NCI-H2196 treated with DMSO at 0.1 percent for 48 hours (cell line): Measurements from ENCODE around the gene MASP1.
A peak's percentile ranks its signal among the peaks of the same experiment; 100 is the strongest.
"Not testable (repeated sequence)": the region's sequence is repeated elsewhere in the genome, so short reads cannot be mapped to it uniquely, and the experiment has no call there.

Experiments
- DNase-seq: peaks from one replicate; lab custom pipeline; 2025; ENCODE audit not compliant: unreplicated experiment; lab: John Stamatoyannopoulos, UW

MASP1 gene

DNA sequence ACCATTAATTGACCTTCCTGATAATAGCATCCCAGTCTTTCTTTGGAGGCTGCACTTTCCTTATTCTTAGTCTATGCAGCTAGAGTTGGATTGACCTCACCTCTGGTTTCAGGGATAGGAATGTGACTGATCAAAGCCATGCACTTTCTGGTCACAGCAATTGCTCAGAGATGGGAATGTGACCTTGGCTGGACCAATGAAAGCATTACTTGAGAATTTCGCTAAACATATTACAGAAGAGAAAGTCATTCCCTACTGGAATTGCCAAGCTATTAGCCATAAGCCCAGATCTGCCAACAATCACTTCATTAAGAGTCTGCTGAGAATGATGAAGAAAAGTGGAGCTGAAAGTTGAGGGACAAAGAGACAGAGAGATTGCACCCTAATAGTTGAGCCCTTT lies 61.5 kb downstream of the MASP1 start:
- DNase-seq: no peak

DNA sequence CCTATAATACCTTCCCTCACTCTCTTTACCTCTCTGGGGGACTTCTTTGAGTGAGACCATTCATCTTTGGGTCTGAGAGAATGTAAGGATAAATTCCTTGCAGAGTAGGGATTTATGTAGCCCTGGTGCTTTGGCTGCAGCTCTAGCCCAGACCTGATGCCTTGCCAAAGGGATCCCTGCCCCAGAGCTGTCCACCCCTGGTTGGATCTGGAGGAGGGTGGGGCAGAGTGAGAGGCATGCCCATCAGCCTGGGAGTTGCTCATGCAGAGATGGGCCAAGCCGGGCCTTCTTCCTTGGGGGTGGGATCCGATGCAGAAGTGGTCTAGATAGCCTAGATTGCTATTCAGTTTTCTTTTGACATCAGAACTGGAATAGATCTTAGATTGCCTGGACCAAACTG lies 62.8 kb downstream of the MASP1 start:
- no peak for DNase-seq

GRCh38 chr3:187227658-187228258 lies 63.8 kb downstream of the MASP1 start:
- DNase-seq: no peak

- DNase-seq: peak; percentile 54
Measured at GRCh38 chr3:187223799-187224198, 67.7 kb downstream of the MASP1 start.

DNA sequence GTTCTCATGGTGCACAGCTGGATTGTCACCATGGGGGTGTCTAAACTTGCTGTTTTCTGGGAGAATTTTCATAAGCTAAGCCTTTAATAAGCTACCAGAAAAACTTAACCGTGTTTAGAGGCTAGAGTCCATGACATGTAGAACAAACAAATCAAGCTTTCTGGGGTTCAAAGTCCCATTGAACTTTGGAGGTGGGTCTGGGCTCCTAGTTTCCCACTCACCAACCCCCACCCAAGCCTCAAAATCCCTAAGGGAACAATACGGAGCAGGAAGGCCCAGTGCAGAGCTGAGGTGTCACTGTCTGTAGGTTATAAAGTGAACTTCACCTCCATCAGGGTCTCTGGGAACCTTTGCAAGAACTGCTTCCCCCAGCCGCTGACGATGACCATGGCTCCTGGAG lies 68.7 kb downstream of the MASP1 start:
- no peak for DNase-seq

DNA sequence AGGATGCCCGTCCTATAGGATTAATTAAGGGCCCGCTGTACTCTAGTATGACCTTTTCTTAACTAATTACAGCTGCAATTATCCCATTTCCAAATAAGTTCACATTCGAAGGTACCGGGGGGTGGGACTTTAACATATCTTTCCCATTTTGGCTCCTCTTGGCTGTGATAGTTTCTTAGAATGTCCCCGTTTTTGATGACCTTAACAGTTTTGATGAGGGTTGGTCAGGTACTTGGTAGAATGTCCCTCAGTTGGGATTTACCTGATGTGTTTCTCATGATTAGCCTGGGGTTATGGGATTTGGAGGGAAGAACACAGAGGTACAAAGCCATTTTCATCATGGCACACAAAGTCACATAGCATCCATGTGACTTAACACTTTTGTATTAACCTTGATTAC lies 76.1 kb downstream of the MASP1 start:
- DNase-seq: no peak

GRCh38 chr3:187213616-187214015 lies 77.9 kb downstream of the MASP1 start:
- no peak for DNase-seq

DNA sequence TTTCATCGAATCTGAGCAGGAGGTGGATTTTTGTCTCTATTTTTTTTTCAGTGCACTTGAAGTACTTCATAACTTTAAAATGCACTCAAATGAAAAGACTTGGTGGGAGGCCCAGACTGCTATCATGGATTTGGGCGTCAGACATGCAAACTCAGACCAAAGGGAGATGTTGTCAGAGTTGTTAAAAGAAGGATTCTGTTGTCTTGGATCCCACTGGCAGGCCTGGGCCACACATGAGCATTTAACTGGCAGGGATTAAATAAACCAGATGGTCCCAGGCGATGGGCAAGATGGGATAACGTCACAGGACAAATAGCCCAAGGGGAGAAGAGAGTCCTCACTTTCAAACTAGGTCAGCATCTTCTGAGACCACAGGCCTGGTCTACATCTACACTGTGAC lies 78.8 kb downstream of the MASP1 start:
- no peak for DNase-seq

- DNase-seq: no peak
Measured at GRCh38 chr3:187212196-187212545, 79.4 kb downstream of the MASP1 start.

DNA sequence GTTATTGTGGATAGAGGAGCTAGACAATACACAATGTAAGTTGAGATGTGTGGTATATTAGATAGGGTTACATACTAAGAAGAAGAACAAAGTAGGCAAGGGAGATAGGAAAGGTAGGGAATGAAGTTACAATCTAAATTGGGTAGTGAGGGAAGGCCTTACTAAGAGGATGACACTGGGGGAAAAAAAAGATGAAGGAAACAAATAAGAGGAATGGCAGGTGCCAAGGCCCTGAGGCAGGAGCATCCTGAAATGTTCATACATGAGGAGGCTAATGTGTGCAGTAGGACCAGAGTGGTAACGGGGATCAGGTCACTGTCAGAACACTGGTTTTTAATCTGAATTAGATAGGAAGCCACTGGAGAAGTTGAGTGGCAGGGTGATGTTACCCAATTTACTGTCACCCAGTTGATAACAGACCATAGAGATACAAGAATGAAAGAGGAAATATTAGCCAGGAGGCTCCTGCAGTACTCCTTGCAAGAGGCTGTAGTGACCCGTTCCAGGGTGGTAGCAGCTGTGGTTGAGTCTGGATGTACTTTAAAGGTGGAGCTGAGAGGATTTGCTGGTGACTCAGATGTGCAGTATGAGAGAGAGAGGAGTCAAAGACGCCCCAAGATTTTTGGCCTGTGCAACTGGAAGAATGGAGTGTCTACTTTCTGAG lies 79.9 kb downstream of the MASP1 start:
- DNase-seq: no peak

DNA sequence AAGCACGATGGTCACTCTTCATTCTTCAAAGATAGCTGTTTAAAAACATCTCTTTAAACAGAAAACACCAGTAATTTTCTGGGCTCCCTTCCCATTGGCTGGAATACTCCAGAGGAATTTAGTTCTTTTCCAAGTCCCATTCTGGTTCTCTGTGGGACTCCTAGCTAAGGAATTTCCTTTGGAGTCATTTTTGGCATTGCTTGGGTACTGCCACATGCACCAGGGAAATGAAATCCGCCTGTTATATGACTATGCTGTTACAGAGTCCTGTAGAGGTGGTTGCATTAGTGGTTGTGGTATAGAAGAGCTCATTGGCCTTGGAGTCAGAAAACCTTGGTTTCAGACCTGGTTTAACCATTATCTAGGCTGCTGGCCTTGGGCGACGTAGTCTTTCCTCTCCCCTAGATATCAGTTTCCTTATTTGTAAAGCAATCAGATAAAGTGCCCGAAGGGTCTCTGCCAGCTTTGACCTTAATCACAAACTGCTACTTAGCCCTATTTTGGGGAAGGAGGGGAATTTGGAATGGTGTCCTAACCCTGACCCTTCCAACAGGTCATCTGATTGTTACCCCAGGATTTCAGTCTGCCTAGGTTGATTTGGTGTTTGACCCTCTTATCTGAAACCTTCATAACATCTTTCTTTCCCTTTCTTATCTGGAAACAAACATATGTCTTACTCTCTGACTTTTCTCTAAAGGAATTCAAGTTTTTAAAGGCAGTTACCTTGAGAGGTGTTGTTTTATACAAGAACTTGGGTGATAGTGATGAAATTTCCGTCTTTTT lies 80.8 kb downstream of the MASP1 start:
- no peak for DNase-seq

GRCh38 chr3:187210091-187210490 lies 81.4 kb downstream of the MASP1 start:
- no peak for DNase-seq

DNA sequence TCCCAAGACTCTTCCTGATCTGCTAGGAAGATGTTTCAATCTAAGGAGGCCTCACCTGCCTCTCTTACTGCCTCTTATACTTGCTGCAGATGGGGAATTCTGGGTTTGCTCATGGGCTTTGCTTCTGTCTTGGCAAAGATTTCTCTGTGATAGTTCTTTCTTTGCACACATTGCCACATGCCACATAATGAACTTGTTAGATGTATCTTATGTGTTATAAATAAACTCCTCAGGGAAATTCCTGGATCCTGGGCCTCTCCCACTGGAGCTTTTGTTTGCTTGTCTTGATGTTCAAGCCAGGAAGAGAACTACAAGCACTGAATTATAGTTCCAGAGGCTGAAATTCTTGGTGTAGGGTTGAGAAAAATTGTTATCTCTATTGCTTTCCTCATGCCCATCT lies 82.0 kb downstream of the MASP1 start:
- DNase-seq: no peak

- peak; percentile 43 for DNase-seq
Measured at GRCh38 chr3:187208159-187208558, 83.4 kb downstream of the MASP1 start.

- no peak for DNase-seq
Measured at GRCh38 chr3:187207624-187208023, 83.9 kb downstream of the MASP1 start.

DNA sequence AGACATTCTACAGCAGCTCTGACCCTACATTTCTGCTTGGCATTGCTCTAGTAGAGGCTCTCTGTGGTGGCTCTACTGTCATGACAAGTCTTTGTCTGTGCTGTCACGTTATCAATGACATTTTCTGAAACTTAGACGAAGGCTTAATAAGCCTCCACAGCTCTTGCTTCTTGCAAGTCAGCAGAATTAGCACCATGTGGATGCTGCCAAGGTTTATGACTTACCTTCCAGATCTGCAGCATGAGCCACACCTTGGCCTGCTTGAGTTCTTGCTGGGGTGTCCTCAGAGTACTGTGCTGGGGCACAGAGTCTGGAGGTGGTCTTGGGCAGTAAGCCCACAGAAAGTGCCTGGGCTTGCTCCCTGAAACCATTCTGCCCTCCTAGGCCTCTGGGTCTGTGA lies 84.5 kb downstream of the MASP1 start:
- DNase-seq: no peak

- DNase-seq: no peak
Measured at GRCh38 chr3:187205683-187206082, 85.9 kb downstream of the MASP1 start.

GRCh38 chr3:187199463-187200050 lies 92.0 kb downstream of the MASP1 start:
- DNase-seq: not testable (repeated sequence)

- no peak for DNase-seq
Measured at GRCh38 chr3:187198490-187198889, 93.0 kb downstream of the MASP1 start.

- DNase-seq: peak; percentile 38
Measured at GRCh38 chr3:187197335-187197649, 94.2 kb downstream of the MASP1 start, which contains the start of gene RTP1. RTP1 (plus strand) TSS chr3:187197486; CDS start chr3:187197516, 30 bp downstream.

GRCh38 chr3:187196573-187197334 lies 94.8 kb downstream of the MASP1 start:
- no peak for DNase-seq
